Measurements from ENCODE around the gene DIAPH3.

DNA sequence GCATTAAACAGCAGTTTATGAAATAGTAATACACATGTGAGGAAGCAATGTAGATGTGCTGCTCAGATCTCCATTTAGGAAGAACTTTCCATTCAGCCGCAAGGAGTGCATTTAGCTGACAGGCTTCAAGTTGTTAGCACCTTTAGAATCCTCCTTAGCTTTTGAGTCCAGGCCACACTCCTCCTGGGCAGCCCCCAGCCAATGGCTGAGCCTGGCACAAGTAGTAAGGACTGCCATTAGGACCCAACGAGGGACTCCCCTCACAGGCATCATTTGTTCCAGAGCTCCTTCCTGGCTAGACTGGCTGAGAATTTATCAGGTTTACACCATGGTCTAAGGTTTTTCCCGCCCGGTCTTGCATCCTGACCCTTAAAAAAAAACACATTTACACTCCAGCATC lies 201.4 kb downstream of the DIAPH3 start:
- TF ChIP-seq POLR2A (IDR thresholded peaks at IDR 0.05; ENCODE audit: low read depth, low read length) (no peak), POLR2AphosphoS5 (IDR thresholded peaks at IDR 0.05; ENCODE audit: low read depth, low read length) (no peak)

Measured in GM12892 (cell line).